Pulmonary artery endothelial cell (primary cell): ENCODE measurements around the gene ATG7. TPM values are rescaled to one million over a fixed set of nuclear protein-coding genes. Genes with fewer than 3 reads are reported as not detected.
"Not testable (repeated sequence)": the region's sequence is repeated elsewhere in the genome, so short reads cannot be mapped to it uniquely, and the experiment has no call there.

Experiments used
- DNase-seq: peaks from one replicate; pipeline ENCODE4 v3.0.0-alpha.2; 2011; ENCODE audit warnings: low read depth, low spot score
- total RNA-seq: library from RNA; depleted of rRNA; stranded (reverse); fragments of >200 nt; gene quantifications from 2 replicates; pipeline ENCODE4 v1.2.3, GENCODE V29; 2014

Gene ATG7
- total RNA-seq, 1 donor from 2014 or later: 52.4 TPM

GRCh38 chr3:11565932-11566331 is 293.7 kb downstream of the ATG7 start:
- no peak for DNase-seq

GRCh38 chr3:11566478-11566877 is 294.3 kb downstream of the ATG7 start:
- DNase-seq: no peak

GRCh38 chr3:11566916-11567315 is 294.7 kb downstream of the ATG7 start:
- no peak for DNase-seq

GRCh38 chr3:11567516-11568467 is 295.6 kb downstream of the ATG7 start:
- peak; percentile 61 for DNase-seq

GRCh38 chr3:11568503-11569155 is 296.4 kb downstream of the ATG7 start:
- DNase-seq: peak; percentile 85

- no peak for DNase-seq
Observed at GRCh38 chr3:11569156-11569741, 297.1 kb downstream of the ATG7 start.

GRCh38 chr3:11570251-11570650 is 298.1 kb downstream of the ATG7 start:
- DNase-seq: no peak

- DNase-seq: no peak
Observed at GRCh38 chr3:11570789-11571495, 298.7 kb downstream of the ATG7 start.

- DNase-seq: not testable (repeated sequence)
Observed at GRCh38 chr3:11572660-11573059, 300.5 kb downstream of the ATG7 start.

- DNase-seq: no peak
Observed at GRCh38 chr3:11574981-11575669, 302.9 kb downstream of the ATG7 start.

GRCh38 chr3:11575677-11576076 is 303.5 kb downstream of the ATG7 start:
- no peak for DNase-seq

GRCh38 chr3:11576453-11576852 is 304.3 kb downstream of the ATG7 start:
- DNase-seq: no peak

GRCh38 chr3:11578169-11578568 is 306.0 kb downstream of the ATG7 start:
- no peak for DNase-seq

GRCh38 chr3:11580645-11581044 is 308.4 kb downstream of the ATG7 start:
- DNase-seq: no peak

- no peak for DNase-seq
Observed at GRCh38 chr3:11581237-11582190, 309.3 kb downstream of the ATG7 start.

GRCh38 chr3:11582191-11582968 is 310.2 kb downstream of the ATG7 start:
- peak; percentile 48 for DNase-seq

GRCh38 chr3:11583235-11583634 is 311.0 kb downstream of the ATG7 start:
- peak; percentile 27 for DNase-seq

GRCh38 chr3:11583638-11584046 is 311.4 kb downstream of the ATG7 start:
- DNase-seq: no peak

- no peak for DNase-seq
Observed at GRCh38 chr3:11584570-11584969, 312.4 kb downstream of the ATG7 start.
